Measurements from ENCODE around the gene NEURL1. TPM values are rescaled to one million over a fixed set of nuclear protein-coding genes. Genes with fewer than 3 reads are reported as not detected.

NEURL1 gene
- total RNA-seq, 2 experiments from 2014 or later, result 0.47 TPM; not detected in 1

DNA sequence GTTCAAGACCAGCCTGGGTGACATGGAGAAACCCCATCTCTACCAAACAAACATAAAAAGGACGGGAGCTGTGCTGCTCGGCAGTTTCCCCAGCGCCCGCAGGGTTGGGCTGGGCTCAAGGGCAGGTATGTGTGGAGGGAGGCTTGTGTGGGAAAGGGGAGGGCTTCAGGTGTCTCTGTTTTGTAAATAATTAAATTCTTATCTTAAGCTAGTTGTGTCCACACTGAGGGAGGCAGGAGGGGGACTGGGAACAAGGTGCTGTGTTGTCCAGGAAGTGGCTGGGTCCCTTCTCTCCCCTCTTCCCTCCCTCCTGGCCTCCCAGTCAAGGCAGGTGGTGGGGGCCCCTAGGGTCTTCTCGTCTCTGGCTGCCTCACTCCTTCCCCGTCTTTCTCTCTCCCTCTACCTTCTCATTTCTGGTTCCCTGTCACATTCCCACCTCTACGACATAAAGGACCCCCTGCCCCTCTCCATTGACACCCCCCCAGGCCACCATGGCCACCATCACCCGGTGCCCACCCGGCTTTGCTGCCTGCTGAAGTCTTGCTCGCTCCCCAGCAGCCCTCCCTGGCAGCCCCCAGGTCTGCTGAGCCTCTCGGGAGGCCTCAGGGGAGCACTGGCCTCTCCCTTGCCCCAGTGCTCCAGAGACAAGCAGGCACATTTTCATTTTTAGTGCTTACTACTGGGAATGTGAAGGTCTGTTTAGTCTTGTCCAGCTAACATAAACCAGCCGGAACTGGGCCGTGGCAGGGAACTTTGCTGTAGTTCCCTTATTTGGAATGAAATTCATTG lies 19.3 kb downstream of the NEURL1 start:
- H4K20me1 ChIP-seq (ENCODE audit: insufficient read depth, low read length), result no peaks in the 10 kb centered on the region
- no peaks in the 10 kb centered on the region for H3K9me3 ChIP-seq (ENCODE audit: low read length)
- H3K36me3 ChIP-seq (ENCODE audit: insufficient read depth, low read length), result no peaks in the 10 kb centered on the region
- H3K79me2 ChIP-seq (ENCODE audit: insufficient read depth, low read depth, low read length), result no peaks in the 10 kb centered on the region
- CTCF ChIA-PET (ENCODE audit: unreplicated experiment), result no interaction called here
- no peak overlapping the region for H3K27ac ChIP-seq (ENCODE audit: low read depth, low read length, poor library complexity, severe bottlenecking)
- POLR2A ChIA-PET, result no interaction called here
- DNase-seq (ENCODE audit: low spot score), result no peak
- no peak overlapping the region for H3K4me3 ChIP-seq (ENCODE audit: low read depth, low read length, poor library complexity, severe bottlenecking)
- H3K4me1 ChIP-seq (ENCODE audit: insufficient read depth, low read length, poor library complexity, severe bottlenecking), result peaks cover 16% of the 10 kb centered on the region
- H2AFZ ChIP-seq (ENCODE audit: low read length), result no peak overlapping the region
- no TSS peak for BruUV-seq (replicated peaks)
- intact Hi-C loops (cut with micrococcal nuclease; ENCODE audit: unreplicated experiment), result no loop called here
- no peaks in the 10 kb centered on the region for H3K9me2 ChIP-seq (ENCODE audit: insufficient read depth, low read length)
- no peak for TF ChIP-seq EZH2phosphoT487 (IDR thresholded peaks at IDR 0.05; ENCODE audit: borderline replicate concordance, low read depth, low read length)
- TF ChIP-seq, protein P1, sequence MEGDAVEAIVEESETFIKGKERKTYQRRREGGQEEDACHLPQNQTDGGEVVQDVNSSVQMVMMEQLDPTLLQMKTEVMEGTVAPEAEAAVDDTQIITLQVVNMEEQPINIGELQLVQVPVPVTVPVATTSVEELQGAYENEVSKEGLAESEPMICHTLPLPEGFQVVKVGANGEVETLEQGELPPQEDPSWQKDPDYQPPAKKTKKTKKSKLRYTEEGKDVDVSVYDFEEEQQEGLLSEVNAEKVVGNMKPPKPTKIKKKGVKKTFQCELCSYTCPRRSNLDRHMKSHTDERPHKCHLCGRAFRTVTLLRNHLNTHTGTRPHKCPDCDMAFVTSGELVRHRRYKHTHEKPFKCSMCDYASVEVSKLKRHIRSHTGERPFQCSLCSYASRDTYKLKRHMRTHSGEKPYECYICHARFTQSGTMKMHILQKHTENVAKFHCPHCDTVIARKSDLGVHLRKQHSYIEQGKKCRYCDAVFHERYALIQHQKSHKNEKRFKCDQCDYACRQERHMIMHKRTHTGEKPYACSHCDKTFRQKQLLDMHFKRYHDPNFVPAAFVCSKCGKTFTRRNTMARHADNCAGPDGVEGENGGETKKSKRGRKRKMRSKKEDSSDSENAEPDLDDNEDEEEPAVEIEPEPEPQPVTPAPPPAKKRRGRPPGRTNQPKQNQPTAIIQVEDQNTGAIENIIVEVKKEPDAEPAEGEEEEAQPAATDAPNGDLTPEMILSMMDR (conservative IDR thresholded peaks at IDR 0.05; ENCODE audit: low read length), result no peak
- H3K4me2 ChIP-seq (ENCODE audit: low read length), result no peak overlapping the region

- no TSS peak for BruUV-seq (replicated peaks)
- no peaks in the 10 kb centered on the region for H3K36me3 ChIP-seq (ENCODE audit: insufficient read depth, low read length)
- TF ChIP-seq EZH2phosphoT487 (IDR thresholded peaks at IDR 0.05; ENCODE audit: borderline replicate concordance, low read depth, low read length), result no peak
- TF ChIP-seq, protein P1 (conservative IDR thresholded peaks at IDR 0.05; ENCODE audit: low read length), result no peak
- no peak overlapping the region for H3K4me2 ChIP-seq (ENCODE audit: low read length)
- ChIA-PET POLR2A (interaction anchor here (0.7 kb wide), 1 partner anchor 755 kb away, joined by 3 read pairs; no protein-coding TSS in a partner anchor), CTCF (ENCODE audit: unreplicated experiment) (no interaction called here)
- no peak overlapping the region for H3K27ac ChIP-seq (ENCODE audit: low read depth, low read length, poor library complexity, severe bottlenecking)
- no peak overlapping the region for H2AFZ ChIP-seq (ENCODE audit: low read length)
- DNase-seq (ENCODE audit: low spot score), result no peak
- H3K79me2 ChIP-seq (ENCODE audit: insufficient read depth, low read depth, low read length), result no peaks in the 10 kb centered on the region
- H3K4me3 ChIP-seq (ENCODE audit: low read depth, low read length, poor library complexity, severe bottlenecking), result no peak overlapping the region
- no peaks in the 10 kb centered on the region for H3K9me3 ChIP-seq (ENCODE audit: low read length)
- H3K9me2 ChIP-seq (ENCODE audit: insufficient read depth, low read length), result no peaks in the 10 kb centered on the region
- peaks cover 9% of the 10 kb centered on the region for H3K4me1 ChIP-seq (ENCODE audit: insufficient read depth, low read length, poor library complexity, severe bottlenecking)
- intact Hi-C loops (cut with micrococcal nuclease; ENCODE audit: unreplicated experiment), result no loop called here
- no peaks in the 10 kb centered on the region for H4K20me1 ChIP-seq (ENCODE audit: insufficient read depth, low read length)
Measured at GRCh38 chr10:103513380-103514060, 20.0 kb downstream of the NEURL1 start.

DNA sequence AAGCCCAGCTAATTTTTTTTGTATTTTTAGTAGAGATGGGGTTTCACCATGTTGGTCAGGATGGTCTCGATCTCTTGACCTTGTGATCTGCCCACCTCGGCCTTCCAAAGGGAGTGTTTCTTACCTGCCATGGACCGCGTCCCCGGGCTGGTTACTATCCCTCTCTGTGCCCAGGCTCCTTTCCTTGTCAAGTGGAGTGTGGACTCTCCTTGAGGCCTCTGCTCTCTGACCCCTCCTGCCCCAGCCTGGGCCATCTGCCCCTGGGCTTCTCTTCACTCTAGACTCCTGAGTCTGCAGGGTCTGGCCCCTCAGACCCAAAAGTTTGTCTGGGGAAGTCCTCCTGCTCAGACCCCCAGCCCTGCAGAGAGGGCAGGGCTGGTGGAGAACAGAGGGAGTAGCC lies 20.7 kb downstream of the NEURL1 start:
- no peaks in the 10 kb centered on the region for H3K9me2 ChIP-seq (ENCODE audit: insufficient read depth, low read length)
- no peak for TF ChIP-seq EZH2phosphoT487 (IDR thresholded peaks at IDR 0.05; ENCODE audit: borderline replicate concordance, low read depth, low read length)
- TF ChIP-seq, protein P1 (conservative IDR thresholded peaks at IDR 0.05; ENCODE audit: low read length), result no peak
- no peaks in the 10 kb centered on the region for H3K79me2 ChIP-seq (ENCODE audit: insufficient read depth, low read depth, low read length)
- POLR2A ChIA-PET, result interaction anchor here (0.7 kb wide), 1 partner anchor 754 kb away, joined by 3 read pairs; no protein-coding TSS in a partner anchor
- peaks cover 9% of the 10 kb centered on the region for H3K4me1 ChIP-seq (ENCODE audit: insufficient read depth, low read length, poor library complexity, severe bottlenecking)
- no peaks in the 10 kb centered on the region for H3K9me3 ChIP-seq (ENCODE audit: low read length)
- CTCF ChIA-PET (ENCODE audit: unreplicated experiment), result no interaction called here
- H3K27ac ChIP-seq (ENCODE audit: low read depth, low read length, poor library complexity, severe bottlenecking), result no peak overlapping the region
- H3K36me3 ChIP-seq (ENCODE audit: insufficient read depth, low read length), result no peaks in the 10 kb centered on the region
- no peak overlapping the region for H3K4me2 ChIP-seq (ENCODE audit: low read length)
- H2AFZ ChIP-seq (ENCODE audit: low read length), result no peak overlapping the region
- no peaks in the 10 kb centered on the region for H4K20me1 ChIP-seq (ENCODE audit: insufficient read depth, low read length)
- no TSS peak for BruUV-seq (replicated peaks)
- intact Hi-C loops (cut with micrococcal nuclease; ENCODE audit: unreplicated experiment), result no loop called here
- DNase-seq (ENCODE audit: low spot score), result no peak
- no peak overlapping the region for H3K4me3 ChIP-seq (ENCODE audit: low read depth, low read length, poor library complexity, severe bottlenecking)
